Common myeloid progenitor, CD34-positive (primary cell): ENCODE results near the gene HBE1.

ENCODE experiments used
- CTCF ChIA-PET: fragments of 350-600 bp; sonication (Branson Sonifier 250); formaldehyde crosslinking; loops from one replicate; lab custom pipeline; 2021; ENCODE audit warnings: antibody characterized with exemption; lab: Charles Lee
- POLR2A ChIA-PET: fragments of 350-600 bp; sonication (Branson Sonifier 250); formaldehyde crosslinking; loops from one replicate; lab custom pipeline; 2021; ENCODE audit warnings: antibody characterized with exemption; lab: Charles Lee
- DNase-seq, 3 donors: peaks; one replicate each; pipeline versions ENCODE4 v3.0.0 to v3.0.0-alpha.2; 2013
- H3K27ac ChIP-seq, 2 experiments: 1 replicate in 1 of 2; 2 replicates in 1 of 2; pipeline ENCODE4 v1.7.0; 2013; ENCODE audit warnings: inconsistent platforms in 2 of 2, low read length in 2 of 2, mild to moderate bottlenecking in 2 of 2, low read depth in 1 of 2, moderate library complexity in 1 of 2; ENCODE audit not compliant: severe bottlenecking in 2 of 2, insufficient read depth in 1 of 2, poor library complexity in 1 of 2
- H3K27me3 ChIP-seq, 5 experiments: replicated peaks in 2 of 5; 1 replicate in 3 of 5; 2 replicates in 2 of 5; pipeline versions ENCODE4 v1.6.1 to v1.7.0; 2013; ENCODE audit warnings: low read length in 4 of 5, mild to moderate bottlenecking in 2 of 5, moderate library complexity in 2 of 5, inconsistent platforms in 1 of 5; ENCODE audit not compliant: insufficient read depth in 5 of 5, control insufficient read depth in 4 of 5
- H3K36me3 ChIP-seq, 4 experiments: 1 replicate in 2 of 4; 2 replicates in 2 of 4; pipeline versions ENCODE4 v1.6.1 to v1.7.0; 2013; ENCODE audit warnings: low read length in 3 of 4, control low read depth in 1 of 4, mild to moderate bottlenecking in 1 of 4; ENCODE audit not compliant: control insufficient read depth in 4 of 4, insufficient read depth in 4 of 4
- H3K4me1 ChIP-seq, 4 experiments: 1 replicate in 3 of 4; 2 replicates in 1 of 4; pipeline versions ENCODE4 v1.6.1 to v1.7.1; 2013; ENCODE audit warnings: low read length in 3 of 4, mild to moderate bottlenecking in 3 of 4, control low read depth in 1 of 4, inconsistent platforms in 1 of 4, moderate library complexity in 1 of 4; ENCODE audit not compliant: control insufficient read depth in 4 of 4, insufficient read depth in 4 of 4; ENCODE audit errors: control extremely low read depth in 1 of 4
- H3K4me3 ChIP-seq, 7 experiments: 1 replicate in 4 of 7; 2 replicates in 3 of 7; pipeline versions ENCODE4 v1.5.1 to v1.7.0; 2013; ENCODE audit warnings: mild to moderate bottlenecking in 7 of 7, low read length in 6 of 7, moderate library complexity in 6 of 7, inconsistent platforms in 2 of 7, low read depth in 2 of 7, control low read depth in 1 of 7; ENCODE audit not compliant: insufficient read depth in 4 of 7, control insufficient read depth in 1 of 7; ENCODE audit errors: extremely low read depth in 1 of 7
- H3K9me3 ChIP-seq, 5 experiments: 1 replicate in 4 of 5; 2 replicates in 1 of 5; pipeline versions ENCODE4 v1.6.1 to v1.7.1; 2013; ENCODE audit warnings: low read length in 4 of 5, mild to moderate bottlenecking in 2 of 5, inconsistent platforms in 1 of 5, low read depth in 1 of 5, moderate library complexity in 1 of 5; ENCODE audit not compliant: control insufficient read depth in 4 of 5, insufficient read depth in 2 of 5; ENCODE audit errors: control extremely low read depth in 1 of 5
- WGBS: methylation state at CpG from one replicate; pipeline ENCODE4 v1.1.5; 2013; ENCODE audit not compliant: insufficient coverage; 5-methylcytosine and 5-hydroxymethylcytosine counted together

The HBE1 gene

GRCh38 chr11:5285703-5286340 is 16.1 kb upstream of the HBE1 start:
- Histone ChIP-seq H3K4me3 (no peak overlapping the region), H3K4me1 (peaks cover 0 to 24% (median 5%) of the 10 kb centered on the region in 4 experiments), H3K27me3 (no peaks in the 10 kb centered on the region), H3K9me3 (no peaks in the 10 kb centered on the region), H3K27ac (peak overlapping the region in 1 of 2 experiments; percentile 1), H3K36me3 (no peaks in the 10 kb centered on the region)
- peak in 2 of 3 donors; percentile 12 to 28 for DNase-seq
- 89% methylated on average over 2 of the region's 4 CpGs for WGBS
- POLR2A ChIA-PET = no interaction called here
- CTCF ChIA-PET = interaction anchor here (0.9 kb wide), 1 partner anchor 224 kb away, joined by 3 read pairs; the partner anchor contains the start of gene UBQLN3

GRCh38 chr11:5284637-5285036 is 14.9 kb upstream of the HBE1 start:
- ChIA-PET POLR2A (no interaction called here), CTCF (interaction anchor here (1.0 kb wide), 1 partner anchor 54 kb away, joined by 4 read pairs; no protein-coding TSS in a partner anchor)

GRCh38 chr11:5283882-5284281 is 14.1 kb upstream of the HBE1 start:
- H3K27ac ChIP-seq = peak overlapping the region in 1 of 2 experiments; percentile 15
- no peaks in the 10 kb centered on the region for H3K36me3 ChIP-seq
- no peaks in the 10 kb centered on the region for H3K9me3 ChIP-seq
- no peak overlapping the region for H3K4me3 ChIP-seq
- peaks cover 0 to 29% (median 13%) of the 10 kb centered on the region in 4 experiments for H3K4me1 ChIP-seq
- CTCF ChIA-PET = interaction anchor here (1.0 kb wide), 1 partner anchor 53 kb away, joined by 4 read pairs; no protein-coding TSS in a partner anchor
- no peaks in the 10 kb centered on the region for H3K27me3 ChIP-seq
- WGBS = 100% methylated on average over 1 of the region's 1 CpG
- DNase-seq = no peak
- POLR2A ChIA-PET = no interaction called here

More at GRCh38 chr11:5284637-5285036, 14.9 kb upstream of the HBE1 start:
- no peaks in the 10 kb centered on the region for H3K36me3 ChIP-seq
- no peak overlapping the region for H3K27ac ChIP-seq
- H3K4me1 ChIP-seq = peaks cover 0 to 31% (median 11%) of the 10 kb centered on the region in 4 experiments
- no peaks in the 10 kb centered on the region for H3K9me3 ChIP-seq
- no peaks in the 10 kb centered on the region for H3K27me3 ChIP-seq
- peak in 2 of 3 donors; percentile 54 to 74 for DNase-seq
- WGBS = 100% methylated on average over 2 of the region's 2 CpGs
- no peak overlapping the region for H3K4me3 ChIP-seq

- DNase-seq = no peak
- Histone ChIP-seq H3K4me3 (no peak overlapping the region), H3K4me1 (peaks cover 0 to 29% (median 13%) of the 10 kb centered on the region in 4 experiments), H3K27ac (no peak overlapping the region), H3K27me3 (no peaks in the 10 kb centered on the region), H3K9me3 (no peaks in the 10 kb centered on the region), H3K36me3 (no peaks in the 10 kb centered on the region)
- CTCF ChIA-PET = no interaction called here
- POLR2A ChIA-PET = no interaction called here
- no CpG with 5 or more reads among the region's 3 CpGs for WGBS
These were observed 13.3 kb upstream of the HBE1 start for GRCh38 chr11:5283086-5283485.

- no peak for DNase-seq
- peaks cover 0 to 32% (median 14%) of the 10 kb centered on the region in 4 experiments for H3K4me1 ChIP-seq
- no peak overlapping the region for H3K27ac ChIP-seq
- H3K36me3 ChIP-seq = no peaks in the 10 kb centered on the region
- no CpG with 5 or more reads among the region's 2 CpGs for WGBS
- no peaks in the 10 kb centered on the region for H3K27me3 ChIP-seq
- CTCF ChIA-PET = interaction anchor here (0.6 kb wide), 1 partner anchor 156 kb away, joined by 3 read pairs; no protein-coding TSS in a partner anchor
- POLR2A ChIA-PET = no interaction called here
- H3K9me3 ChIP-seq = no peaks in the 10 kb centered on the region
- H3K4me3 ChIP-seq = no peak overlapping the region
These were observed 12.9 kb upstream of the HBE1 start for GRCh38 chr11:5282628-5283027.

GRCh38 chr11:5281596-5281995 is 11.9 kb upstream of the HBE1 start:
- peak overlapping the region in 1 of 2 experiments; percentile 69 for H3K27ac ChIP-seq
- ChIA-PET POLR2A (interaction anchor here (1.2 kb wide), 1 partner anchor 128 kb away, joined by 3 read pairs; no protein-coding TSS in a partner anchor), CTCF (interaction anchor here (1.6 to 5.3 kb wide), 2 partner anchors 8 to 73 kb away, joined by 4 to 23 read pairs; no protein-coding TSS in a partner anchor)

GRCh38 chr11:5280582-5281102 is 10.9 kb upstream of the HBE1 start:
- H3K9me3 ChIP-seq = no peaks in the 10 kb centered on the region
- no peaks in the 10 kb centered on the region for H3K27me3 ChIP-seq
- ChIA-PET CTCF (interaction anchor here (1.6 to 5.3 kb wide), 2 partner anchors 9 to 72 kb away, joined by 4 to 23 read pairs; no protein-coding TSS in a partner anchor), POLR2A (no interaction called here)
- peaks cover 0 to 32% (median 17%) of the 10 kb centered on the region in 4 experiments for H3K4me1 ChIP-seq
- no peaks in the 10 kb centered on the region for H3K36me3 ChIP-seq
- peak; percentile 99 to 100 (median 100) for DNase-seq
- WGBS = 6% methylated on average over 2 of the region's 3 CpGs
- no peak overlapping the region for H3K4me3 ChIP-seq
- peak overlapping the region; percentile 35 to 69 for H3K27ac ChIP-seq

More at GRCh38 chr11:5281596-5281995, 11.9 kb upstream of the HBE1 start:
- Histone ChIP-seq H3K9me3 (no peaks in the 10 kb centered on the region), H3K36me3 (no peaks in the 10 kb centered on the region), H3K4me1 (peaks cover 0 to 32% (median 14%) of the 10 kb centered on the region in 4 experiments), H3K4me3 (no peak overlapping the region), H3K27me3 (no peaks in the 10 kb centered on the region)
- DNase-seq = peak in 1 of 3 donors; percentile 17
